GM04504 (cell line): ENCODE data around the gene ATP5F1E.

Source experiments
- DNase-seq: peaks from one replicate; pipeline ENCODE4 v3.0.0-alpha.2; 2012; ENCODE audit warnings: low read depth

The ATP5F1E gene

GRCh38 chr20:59032023-59032712, at the start of gene ATP5F1E:
Gene ATP5F1E (minus strand): TSS chr20:59032335. CDS start chr20:59032251, 84 bp downstream.
- DNase-seq: peak; percentile 85

DNA sequence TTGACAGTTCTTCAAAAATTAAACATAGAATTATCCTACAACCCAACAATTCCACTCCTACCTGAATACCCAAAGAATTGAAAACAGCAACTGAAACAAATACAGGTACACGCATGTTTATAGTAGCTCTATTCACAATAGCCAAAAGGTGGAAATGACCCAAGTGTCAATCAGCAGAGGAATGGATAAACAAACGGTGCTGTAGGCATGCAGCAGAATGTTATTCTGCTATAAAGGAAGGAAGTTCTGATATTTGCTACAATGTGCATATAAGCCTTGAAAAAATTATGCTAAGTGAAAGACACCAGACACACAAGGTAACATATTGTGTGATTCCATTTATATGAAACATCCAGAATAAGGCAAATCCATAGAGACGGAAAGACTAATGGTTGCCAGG, 48.9 kb upstream of the ATP5F1E start:
- no peak for DNase-seq

- no peak for DNase-seq
These were observed 46.1 kb upstream of the ATP5F1E start for GRCh38 chr20:59078231-59078630.

DNA sequence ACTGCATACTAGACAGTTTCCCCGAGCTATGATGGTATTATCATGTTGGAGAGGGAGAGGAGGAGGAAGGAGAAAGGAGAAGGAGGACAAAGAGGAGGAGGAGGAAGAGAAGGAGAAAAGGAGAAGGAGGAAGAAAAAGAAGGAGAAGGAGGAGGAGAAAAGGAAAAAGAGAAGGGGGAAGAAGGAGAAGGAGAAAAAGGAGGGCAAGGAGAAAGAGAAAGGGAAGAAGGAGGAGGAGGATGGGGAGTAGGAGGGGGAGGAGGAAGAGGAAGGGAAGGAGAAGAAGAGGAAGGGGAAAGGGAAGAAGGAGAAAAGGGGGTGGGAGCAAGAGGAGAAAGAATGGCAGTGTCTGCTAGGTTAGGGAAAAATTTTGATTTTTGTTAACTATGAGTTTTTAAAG, 45.6 kb upstream of the ATP5F1E start:
- no peak for DNase-seq

GRCh38 chr20:59075934-59076508, 43.9 kb upstream of the ATP5F1E start:
- DNase-seq: no peak

DNA sequence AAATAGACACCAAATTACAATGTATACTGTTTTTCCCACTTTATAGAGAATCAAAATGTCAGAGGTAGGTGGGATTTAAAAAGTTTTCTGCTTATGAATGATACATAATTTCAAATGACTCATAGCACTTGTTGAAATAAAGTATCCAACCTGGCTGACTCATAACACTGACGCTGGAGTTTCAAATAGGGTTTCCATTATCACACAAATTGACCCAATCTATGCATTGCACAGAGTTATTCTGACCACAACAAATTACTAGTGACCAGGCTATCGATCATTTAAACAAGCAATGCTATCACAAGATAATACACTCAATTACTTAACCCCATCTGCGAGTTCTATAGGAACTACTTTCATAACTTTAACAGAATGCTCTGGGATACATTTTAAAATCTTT, 42.3 kb upstream of the ATP5F1E start:
- DNase-seq: no peak

DNA sequence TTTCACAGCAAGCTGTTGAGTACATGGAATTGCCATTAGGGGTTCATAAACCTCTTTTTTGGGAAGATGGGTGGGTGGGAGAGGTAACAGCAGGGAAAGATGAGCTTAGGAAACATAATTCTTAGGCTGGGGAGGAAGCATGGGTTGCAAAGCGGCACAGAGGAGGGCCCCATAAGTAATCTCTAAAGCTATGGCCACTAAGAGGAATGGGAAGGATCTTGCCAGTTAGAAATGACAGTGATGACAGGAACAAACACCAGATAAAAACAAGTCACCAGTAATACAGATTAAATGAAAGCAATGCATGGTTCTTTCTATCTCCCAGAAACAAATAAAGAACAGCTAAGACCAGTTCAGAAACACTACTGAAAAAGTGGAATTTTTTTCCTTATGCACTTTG, 41.4 kb upstream of the ATP5F1E start:
- DNase-seq: no peak

GRCh38 chr20:59071216-59071615, 39.1 kb upstream of the ATP5F1E start:
- DNase-seq: no peak

DNA sequence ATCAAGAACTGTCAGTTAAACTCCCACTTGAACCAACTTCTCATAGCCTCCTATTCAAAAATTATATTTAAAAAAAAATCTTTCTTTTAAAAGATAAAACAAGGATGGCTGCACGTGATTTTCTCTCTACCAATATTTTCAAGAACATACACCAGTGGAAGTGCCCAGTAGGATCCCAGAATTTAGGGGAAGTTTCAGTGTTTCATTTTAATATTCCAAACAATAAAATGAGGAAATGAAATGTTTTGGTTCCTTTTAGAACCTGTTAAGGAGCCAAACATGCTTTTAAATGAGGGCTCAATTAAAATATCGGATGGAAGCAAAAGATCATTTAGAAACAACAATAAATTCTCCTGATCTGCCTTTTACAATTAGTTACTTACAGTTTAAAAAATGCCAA, 36.9 kb upstream of the ATP5F1E start:
- no peak for DNase-seq

GRCh38 chr20:59068534-59068933, 36.4 kb upstream of the ATP5F1E start:
- DNase-seq: no peak

DNA sequence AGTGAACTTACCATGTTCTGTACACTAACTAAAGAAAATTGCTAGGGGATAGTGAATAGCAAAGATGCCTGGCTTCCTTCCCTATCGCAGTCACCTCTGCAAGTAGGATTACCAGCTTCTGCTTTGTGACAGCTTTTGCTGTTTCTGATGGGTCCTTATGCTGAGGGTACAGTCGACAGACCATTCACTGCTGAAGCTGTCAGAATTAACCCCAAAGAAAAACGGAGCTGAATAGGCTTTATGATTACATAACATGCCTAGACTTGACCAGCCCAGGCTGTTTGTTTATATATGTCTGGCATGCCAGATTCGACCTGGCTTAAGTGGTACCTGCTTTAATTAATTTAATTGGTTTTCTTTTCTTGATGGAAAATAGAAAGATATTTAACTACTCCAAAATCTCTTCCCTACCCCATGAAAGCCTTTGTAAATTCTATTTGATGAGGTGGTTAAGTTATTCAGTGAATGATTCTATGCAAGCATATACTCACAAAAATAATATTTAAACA, 32.1 kb upstream of the ATP5F1E start:
- no peak for DNase-seq

DNA sequence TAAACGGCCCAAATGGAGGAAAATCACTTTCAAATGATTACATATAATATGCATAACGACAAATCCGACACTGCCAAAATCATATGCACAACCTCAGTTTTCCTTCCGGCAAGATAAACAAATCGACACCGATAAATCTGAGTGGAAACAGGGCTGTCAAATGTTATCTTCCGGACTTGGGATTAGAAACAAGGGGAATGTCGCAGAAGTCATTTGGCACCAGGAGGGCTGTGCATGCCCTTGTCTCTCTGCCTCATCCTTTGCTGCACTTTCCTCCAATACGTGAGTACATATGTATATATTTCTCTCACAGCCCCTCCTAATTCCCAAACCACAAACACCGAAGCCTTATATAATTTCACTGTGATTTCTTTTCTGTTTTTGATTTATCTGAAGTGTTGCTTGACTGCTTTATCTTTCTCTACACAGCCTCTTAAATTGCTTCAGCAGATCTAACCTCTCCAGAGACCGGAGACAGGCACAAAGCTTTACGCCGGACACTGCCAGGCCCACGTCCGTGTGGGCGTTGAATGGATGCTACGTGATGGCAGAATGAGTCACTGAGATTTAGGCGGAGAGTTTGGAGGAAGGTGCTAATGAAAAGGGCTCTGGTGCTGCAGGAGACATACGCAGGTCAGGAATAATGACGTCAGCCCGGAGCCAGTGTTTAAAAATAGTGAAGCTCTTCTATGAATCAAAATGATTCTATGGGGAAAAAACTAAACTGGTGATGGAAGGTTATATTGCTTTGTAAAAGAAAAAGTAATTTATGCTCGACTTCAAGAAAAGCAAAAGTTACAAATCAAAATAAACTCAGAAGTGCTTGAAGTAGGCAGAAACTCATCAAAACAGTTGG, 31.5 kb upstream of the ATP5F1E start:
- no peak for DNase-seq

GRCh38 chr20:59062081-59062480, 29.9 kb upstream of the ATP5F1E start:
- no peak for DNase-seq

GRCh38 chr20:59055302-59055701, 23.2 kb upstream of the ATP5F1E start:
- no peak for DNase-seq

DNA sequence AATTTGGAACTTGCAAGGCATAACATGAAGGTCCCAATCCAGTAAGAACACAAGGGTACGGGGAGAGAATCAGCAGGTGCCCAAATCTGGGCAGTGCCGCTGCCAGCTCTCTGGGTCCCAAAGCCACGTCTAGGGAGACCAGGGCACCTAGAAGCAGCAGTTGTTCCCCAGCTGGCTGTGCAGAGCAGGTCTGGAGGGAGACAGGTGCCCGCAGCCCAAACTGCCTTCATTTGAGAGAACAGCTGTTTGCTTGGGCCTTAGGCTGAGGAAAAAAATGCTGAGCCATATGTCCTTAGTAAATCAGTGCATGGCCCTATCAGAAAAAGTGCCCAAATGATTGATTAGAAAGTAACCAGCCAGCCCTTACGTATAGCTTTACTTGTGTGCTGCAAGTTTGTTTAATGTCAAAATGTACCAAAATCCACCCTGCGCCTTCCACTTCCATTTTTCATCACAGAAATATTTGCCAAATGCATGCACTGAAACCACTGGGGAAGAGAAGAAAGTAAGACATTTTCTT, 19.6 kb upstream of the ATP5F1E start:
- no peak for DNase-seq

DNA sequence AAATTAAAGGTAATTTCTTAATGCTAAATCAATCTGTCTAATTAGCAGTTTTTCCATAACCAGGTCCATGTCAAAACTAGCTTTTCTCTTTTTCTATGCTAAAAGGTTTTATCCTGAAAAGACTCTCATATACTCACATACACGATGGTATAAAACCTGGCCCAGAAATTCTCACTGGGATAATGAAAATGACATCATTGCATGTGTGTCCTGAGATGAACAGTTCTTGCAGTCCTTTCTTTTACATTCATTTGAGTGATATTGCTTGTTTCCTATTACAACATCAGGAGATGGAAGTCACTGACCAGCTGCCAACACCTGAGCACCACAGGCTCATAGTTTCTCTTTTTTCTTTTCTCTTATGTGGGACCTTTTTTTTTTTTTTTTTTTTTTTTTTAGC, 18.3 kb upstream of the ATP5F1E start:
- DNase-seq: no peak

DNA sequence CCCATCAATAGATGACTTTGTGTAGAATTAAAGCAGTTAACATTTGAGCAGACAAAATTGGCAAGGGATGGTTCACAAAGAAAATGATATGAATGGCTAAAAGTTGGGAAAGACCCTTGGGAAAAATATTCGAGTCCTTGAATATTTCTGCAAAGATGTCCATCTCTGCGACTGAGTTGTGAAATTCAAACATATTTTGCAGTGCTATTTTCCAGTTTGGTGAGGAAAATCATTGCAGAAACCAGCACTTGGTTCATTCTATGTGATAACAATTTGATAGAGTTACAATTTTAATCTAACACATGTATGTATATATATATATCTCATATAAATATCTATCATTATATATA, 16.5 kb upstream of the ATP5F1E start:
- no peak for DNase-seq

DNA sequence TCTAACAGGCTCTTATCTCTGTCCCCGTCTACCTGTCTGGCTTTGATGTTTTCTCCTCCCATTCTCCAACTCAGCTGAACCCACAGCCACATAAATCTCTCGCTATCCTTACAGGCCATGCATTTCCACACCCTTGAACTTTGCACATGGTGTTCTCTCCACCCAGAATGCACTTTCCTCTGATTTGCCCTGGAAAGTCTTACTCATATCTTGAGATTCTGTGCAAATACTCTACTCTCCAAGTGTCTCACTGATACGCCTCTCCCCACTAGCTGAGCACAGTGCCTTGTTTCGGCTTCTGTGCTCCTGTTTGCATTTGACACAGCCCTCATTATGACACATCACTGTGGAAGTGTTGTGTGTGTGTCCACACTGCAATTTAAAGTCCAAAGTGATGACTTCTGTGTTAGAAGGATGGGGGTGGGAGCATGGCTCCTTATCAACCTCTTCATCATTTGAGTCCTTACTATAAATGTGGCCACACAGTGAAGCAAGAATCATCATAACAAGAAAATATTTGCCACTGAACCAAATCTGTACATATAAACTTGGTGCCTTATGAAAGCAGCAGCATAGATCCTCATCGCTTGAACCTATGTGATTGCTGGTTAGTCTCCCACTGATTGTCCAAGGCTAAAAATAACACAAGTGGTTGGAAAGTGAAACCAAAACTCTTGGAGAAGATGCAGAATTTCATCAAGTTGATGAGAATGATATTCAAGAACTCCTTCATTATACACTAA, 16.0 kb upstream of the ATP5F1E start:
- DNase-seq: no peak

GRCh38 chr20:59046862-59047261, 14.7 kb upstream of the ATP5F1E start:
- no peak for DNase-seq

DNA sequence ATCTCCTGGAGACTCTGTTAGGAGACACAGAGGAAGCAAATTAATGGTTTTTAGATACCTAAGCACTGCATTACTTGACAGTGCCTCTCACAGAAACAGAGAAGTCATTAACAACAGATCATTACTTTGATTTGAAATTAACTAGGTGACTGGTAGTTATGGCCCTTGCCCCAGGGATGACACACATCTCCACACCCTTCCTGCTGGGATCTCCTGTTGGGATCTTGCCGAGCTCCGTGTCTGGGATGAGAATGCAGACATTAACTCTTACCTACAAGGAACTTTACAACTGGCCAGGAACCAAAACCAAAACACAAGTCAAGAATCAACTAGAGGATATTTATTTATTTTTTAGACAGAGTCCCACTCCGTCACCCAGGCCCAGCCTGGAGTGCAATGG, 12.7 kb upstream of the ATP5F1E start:
- DNase-seq: no peak

GRCh38 chr20:59044295-59044694, 12.2 kb upstream of the ATP5F1E start:
- DNase-seq: no peak

GRCh38 chr20:59043698-59044097, 11.6 kb upstream of the ATP5F1E start:
- no peak for DNase-seq
